Esophagus (tissue), 2 donors: Measurements from ENCODE around the gene PPIE. TPM values are rescaled to one million over a fixed set of nuclear protein-coding genes. Genes with fewer than 3 reads are reported as not detected.
"Not testable (repeated sequence)": the region's sequence is repeated elsewhere in the genome, so short reads cannot be mapped to it uniquely, and the experiment has no call there.

Experiments
- H3K27ac ChIP-seq, 2 donors: one replicate each; pipeline ENCODE4 v1.5.1; 2013; ENCODE audit warnings: low read depth in 2 of 2, mild to moderate bottlenecking in 2 of 2, inconsistent platforms in 1 of 2, low read length in 1 of 2, moderate library complexity in 1 of 2
- H3K27me3 ChIP-seq, 2 donors: one replicate each; pipeline ENCODE4 v1.6.1; 2013; ENCODE audit warnings: low read length in 2 of 2, control low read depth in 1 of 2, mild to moderate bottlenecking in 1 of 2; ENCODE audit not compliant: insufficient read depth in 2 of 2, control insufficient read depth in 1 of 2
- H3K36me3 ChIP-seq, 2 donors: one replicate each; pipeline ENCODE4 v1.6.1; 2013; ENCODE audit warnings: low read length in 1 of 2; ENCODE audit not compliant: control insufficient read depth in 2 of 2, insufficient read depth in 2 of 2
- H3K4me1 ChIP-seq, 2 donors: one replicate each; pipeline ENCODE4 v1.6.1; 2013; ENCODE audit warnings: low read length in 1 of 2; ENCODE audit not compliant: control insufficient read depth in 2 of 2, insufficient read depth in 2 of 2
- H3K4me3 ChIP-seq, 2 donors: one replicate each; pipeline ENCODE4 v1.5.1; 2013; ENCODE audit warnings: low read length in 2 of 2, mild to moderate bottlenecking in 2 of 2, low read depth in 1 of 2, moderate library complexity in 1 of 2
- H3K9me3 ChIP-seq, 2 donors: one replicate each; pipeline ENCODE4 v1.6.1; 2013; ENCODE audit warnings: mild to moderate bottlenecking in 2 of 2, low read depth in 1 of 2, low read length in 1 of 2, moderate library complexity in 1 of 2; ENCODE audit not compliant: control insufficient read depth in 2 of 2, insufficient read depth in 1 of 2
- WGBS, 2 donors: extraction: QIAGEN DNeasy Blood & Tissue Kit; methylation state at CpG; one replicate each; pipeline ENCODE4 v1.1.7; 2013; 5-methylcytosine and 5-hydroxymethylcytosine counted together
- polyA plus RNA-seq, 2 donors: library from polyadenylated mRNA; stranded (reverse); fragments of 200-250 nt; gene quantifications; one replicate each; pipeline ENCODE4 v1.2.3, GENCODE V29; 2013
- donor health status: healthy with polysubstance abuse.
- donor health status: Bipolar disorder and iron deficiency.

PPIE gene
- polyA plus RNA-seq, 2 donors, result 24.7 to 41.3 TPM

DNA sequence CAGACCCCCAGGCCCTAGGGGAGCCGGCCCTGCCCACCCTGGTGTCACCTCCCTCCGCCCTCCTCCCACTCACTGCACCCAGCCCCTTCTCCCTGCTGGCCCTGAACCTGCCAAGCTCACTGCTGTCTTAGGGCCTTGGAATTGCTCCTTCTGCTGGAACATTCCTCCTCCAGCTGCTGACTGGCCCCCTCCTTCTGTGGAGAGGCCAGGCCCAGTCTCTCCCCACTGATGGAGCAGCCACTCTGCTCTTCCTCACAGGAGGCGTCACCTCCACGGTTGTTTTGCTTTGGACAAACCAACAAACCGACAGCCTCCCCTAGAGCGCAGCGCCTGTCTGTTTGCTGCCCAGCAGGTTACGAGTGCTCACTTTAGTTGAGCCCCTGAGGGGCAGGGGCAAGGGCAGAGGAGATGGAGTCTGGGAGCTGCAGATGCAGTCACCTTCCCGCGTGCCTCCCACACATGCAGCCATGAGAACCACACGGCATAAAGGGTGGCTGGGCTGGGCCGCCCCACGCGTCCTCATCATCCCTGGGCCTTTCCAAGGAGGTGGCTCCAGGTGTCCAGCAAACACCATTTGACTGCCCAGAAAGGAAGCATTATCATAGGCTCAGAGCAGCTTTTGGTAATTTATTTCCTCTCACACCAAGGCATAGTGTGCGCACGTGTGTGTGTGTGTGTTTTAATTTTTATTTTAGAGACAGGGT, 23.0 kb downstream of the PPIE start:
- Histone ChIP-seq H3K9me3 (no peaks in the 10 kb centered on the region), H3K27ac (no peak overlapping the region), H3K4me3 (no peak overlapping the region), H3K36me3 (peaks cover 3 to 15% of the 10 kb centered on the region in 2 donors), H3K4me1 (peaks cover 0 to 4% of the 10 kb centered on the region in 2 donors), H3K27me3 (no peaks in the 10 kb centered on the region)
- 76 to 78% methylated on average over 16 of the region's 16 CpGs for WGBS, 2 donors

DNA sequence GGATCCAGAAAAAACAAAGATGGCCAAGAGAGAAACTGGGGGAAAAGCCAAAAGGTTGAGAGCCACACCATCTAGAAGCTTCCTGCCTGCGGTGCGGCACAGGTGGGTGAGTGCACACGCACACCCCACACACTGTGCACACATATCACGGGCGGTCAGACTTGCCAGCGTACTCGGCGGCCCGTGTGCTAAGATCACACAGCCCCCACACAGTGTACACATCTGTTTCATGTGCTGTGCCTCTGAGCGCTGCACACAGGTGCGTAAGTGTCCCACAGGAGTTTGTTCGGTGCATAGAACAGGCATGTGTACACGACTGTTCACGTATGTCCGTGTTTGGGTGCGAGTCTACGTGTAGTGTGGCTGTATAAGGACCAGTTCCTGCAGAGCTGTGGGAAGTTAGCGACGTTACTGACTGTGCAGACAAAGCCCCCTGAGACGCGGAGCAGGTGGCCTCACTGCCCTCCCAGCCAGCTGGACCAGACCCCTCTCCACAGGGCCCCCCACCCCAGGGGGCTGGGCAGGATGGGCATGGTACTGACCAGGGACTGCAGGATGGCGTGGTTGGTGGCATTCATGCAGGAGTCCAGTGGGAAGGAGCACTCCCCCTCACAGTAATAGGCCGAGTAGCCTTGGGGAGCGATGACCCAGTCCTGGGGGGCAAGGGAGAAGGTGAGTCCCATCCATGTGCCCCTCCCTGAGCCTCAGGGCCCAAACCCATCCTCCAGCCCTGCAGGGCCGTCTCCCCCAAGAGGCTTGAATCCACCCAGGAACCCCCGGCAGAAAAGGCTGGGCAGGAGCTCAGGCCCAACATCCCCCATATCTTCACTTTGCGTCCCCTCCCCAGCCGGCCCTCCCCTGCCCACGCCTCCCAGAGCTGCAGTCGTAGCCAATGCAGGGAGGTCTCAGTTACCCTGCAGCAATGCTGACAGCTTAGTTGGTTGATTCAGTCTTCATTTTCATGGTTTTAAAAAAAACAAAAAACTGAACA, 24.2 kb downstream of the PPIE start:
- Histone ChIP-seq H3K4me3 (no peak overlapping the region), H3K36me3 (peaks cover 3 to 11% of the 10 kb centered on the region in 2 donors), H3K9me3 (no peaks in the 10 kb centered on the region), H3K27ac (no peak overlapping the region), H3K27me3 (no peaks in the 10 kb centered on the region), H3K4me1 (peaks cover 0 to 4% of the 10 kb centered on the region in 2 donors)
- 89 to 93% methylated on average over 30 of the region's 30 CpGs for WGBS, 2 donors

DNA sequence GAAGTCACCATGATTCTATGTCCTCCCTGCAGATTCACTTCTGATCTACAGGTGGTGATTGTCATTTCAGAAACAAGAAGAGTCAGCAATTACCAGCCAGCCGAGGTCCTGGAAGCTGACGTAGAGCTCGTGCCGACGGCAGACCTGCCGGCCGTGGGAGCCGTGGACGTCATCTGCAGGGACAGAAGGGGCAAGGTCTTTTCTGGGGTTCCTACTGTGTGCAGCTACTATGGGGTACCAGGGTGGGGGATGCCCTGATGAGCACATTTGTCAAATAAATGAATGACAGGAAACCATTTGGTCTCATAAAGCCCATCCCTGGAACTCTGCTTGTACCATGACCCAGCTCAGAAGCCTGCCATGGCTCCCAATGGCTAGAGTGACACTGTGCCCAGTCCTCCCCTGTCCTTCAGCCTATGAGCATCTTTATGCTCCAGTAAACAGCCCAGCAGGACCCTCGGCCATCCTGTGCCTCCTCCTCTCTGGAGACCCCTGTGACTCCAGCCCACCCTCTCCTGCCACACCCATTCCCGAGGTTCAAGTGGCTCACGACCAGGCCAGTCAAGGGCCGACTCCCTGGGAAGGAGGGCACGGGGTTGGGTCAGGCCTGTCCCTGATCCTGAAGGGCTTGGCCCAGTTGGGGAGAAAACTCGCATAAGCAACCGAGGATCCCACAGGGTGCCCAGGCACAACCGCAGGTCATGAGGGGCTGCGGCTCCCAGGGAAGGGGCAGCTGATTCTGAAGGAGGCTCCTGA, 25.1 kb downstream of the PPIE start:
- H3K4me1 ChIP-seq, H3K36me3 ChIP-seq, H3K9me3 ChIP-seq, H3K27ac ChIP-seq, H3K4me3 ChIP-seq, H3K27me3 ChIP-seq: not testable (repeated sequence)
- 74 to 82% methylated on average over 14 to 15 of the region's 18 CpGs for WGBS, 2 donors

DNA sequence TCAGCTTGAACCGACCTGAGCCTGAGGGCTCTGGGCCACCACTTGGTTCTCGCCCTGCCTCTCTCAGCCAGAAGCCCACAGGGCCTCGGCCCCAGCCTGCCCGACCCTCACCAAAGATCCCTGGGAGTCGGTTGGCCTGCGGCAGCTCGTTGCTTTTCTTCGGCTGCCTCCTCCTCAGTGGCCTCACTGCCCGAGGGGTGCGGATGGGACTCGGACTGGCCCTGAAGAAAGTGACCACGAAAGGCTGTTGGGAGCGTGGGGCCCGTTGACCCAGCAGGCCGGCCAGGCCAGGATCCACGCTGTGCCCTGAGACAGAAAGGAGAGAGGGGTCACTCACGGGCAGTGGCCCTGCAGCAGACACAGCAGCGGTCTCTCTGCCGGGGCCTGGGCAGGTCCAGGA, 25.8 kb downstream of the PPIE start:
- H3K4me1 ChIP-seq, H3K4me3 ChIP-seq, H3K27me3 ChIP-seq, H3K36me3 ChIP-seq, H3K9me3 ChIP-seq, H3K27ac ChIP-seq: not testable (repeated sequence)
- WGBS, 2 donors, result 87 to 90% methylated on average over 7 to 13 of the region's 19 CpGs

DNA sequence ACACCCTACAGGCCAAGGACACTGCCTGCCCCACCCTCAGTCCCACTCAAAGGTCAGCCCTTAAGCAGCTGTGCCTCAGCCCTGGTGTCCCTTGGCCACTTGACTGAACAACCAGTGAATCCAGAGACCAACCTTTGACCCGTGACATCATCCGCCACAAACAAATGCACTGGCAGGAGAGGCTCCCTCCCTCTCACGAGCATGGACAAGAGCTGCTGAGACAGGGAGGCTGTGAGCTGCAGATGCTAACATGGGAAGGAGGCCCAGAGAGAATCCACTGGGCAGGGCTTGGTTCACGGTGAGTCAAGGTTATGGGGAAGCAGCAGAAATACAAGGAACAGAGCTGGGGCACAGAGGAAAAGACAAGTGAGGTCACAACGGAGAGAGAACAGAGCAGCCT, 27.8 kb downstream of the PPIE start:
- 52 to 67% methylated on average over 1 of the region's 5 CpGs for WGBS, 2 donors
- H3K27ac ChIP-seq, result not testable (repeated sequence)

DNA sequence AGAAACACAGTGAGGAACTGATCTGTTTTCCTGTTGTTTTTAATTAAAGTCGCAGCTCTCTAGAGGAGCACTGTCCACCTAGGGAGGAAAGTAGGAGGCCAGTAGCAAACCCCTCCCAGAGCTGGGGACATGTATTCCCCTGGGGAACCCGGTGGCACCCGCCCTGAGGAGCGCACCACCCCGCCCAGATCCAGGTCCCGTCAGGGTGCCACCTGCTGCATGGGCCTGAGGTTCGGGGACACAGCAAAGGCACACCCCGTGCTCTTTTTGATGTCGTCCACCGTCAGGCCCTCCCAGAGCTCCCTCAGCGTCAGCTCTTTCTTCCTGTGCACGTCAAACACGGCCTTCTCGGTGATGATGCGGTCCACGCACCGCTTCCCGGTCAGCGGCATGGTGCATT, 30.8 kb downstream of the PPIE start:
- WGBS, 2 donors, result 85 to 88% methylated on average over 17 to 18 of the region's 19 CpGs

More for the DNA sequence above, 27.8 kb downstream of the PPIE start:
- not testable (repeated sequence) for H3K9me3 ChIP-seq, H3K36me3 ChIP-seq, H3K27me3 ChIP-seq, H3K4me1 ChIP-seq, H3K4me3 ChIP-seq

DNA sequence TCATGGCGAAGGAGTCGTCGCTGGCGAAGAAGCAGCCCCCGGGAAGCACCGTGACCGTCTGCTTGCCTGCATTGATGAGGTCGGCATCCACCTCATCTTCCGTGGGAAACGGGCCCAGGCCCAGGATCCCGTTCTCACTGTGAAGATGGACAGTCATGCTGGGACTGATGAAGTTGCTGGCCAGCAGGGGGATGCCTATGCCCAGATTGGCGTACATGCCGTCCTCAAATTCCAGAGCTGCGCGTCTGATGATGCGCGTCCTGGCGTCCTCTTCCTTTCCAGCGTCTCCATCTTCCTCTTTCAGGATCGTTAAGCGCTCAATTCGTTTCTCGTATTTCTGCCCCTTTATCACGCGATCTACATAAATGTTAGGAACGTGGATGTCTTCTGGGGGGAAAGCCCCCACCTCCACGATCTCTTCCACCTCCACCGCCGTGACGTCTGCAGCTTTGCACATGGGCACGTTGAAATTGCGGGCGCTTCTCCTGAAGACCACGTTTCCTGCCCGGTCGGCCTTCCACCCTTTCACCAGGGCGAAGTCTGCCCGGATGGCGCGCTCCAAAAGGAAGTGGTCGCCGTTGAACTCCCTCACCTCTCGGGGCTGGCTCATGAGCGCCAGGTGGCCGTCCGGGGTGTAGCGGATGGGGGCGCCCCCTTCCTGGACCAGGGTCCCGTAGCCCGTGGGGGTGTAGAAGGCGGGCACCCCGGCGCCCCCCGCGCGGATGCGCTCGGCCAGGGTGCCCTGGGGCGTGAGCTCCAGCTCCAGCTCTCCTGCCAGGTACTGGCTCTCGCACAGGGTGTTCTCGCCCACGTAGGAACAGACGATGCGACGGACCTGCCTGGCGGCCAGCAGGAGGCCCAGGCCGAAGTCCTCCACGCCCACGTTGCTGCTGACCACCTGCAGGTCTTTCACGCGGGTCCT, 31.7 kb downstream of the PPIE start:
- 8 to 24% methylated on average over 19 to 21 of the region's 71 CpGs for WGBS, 2 donors
- H3K27me3 ChIP-seq, H3K4me3 ChIP-seq: not testable (repeated sequence)

More for the DNA sequence above, 30.8 kb downstream of the PPIE start:
- not testable (repeated sequence) for H3K4me1 ChIP-seq, H3K27ac ChIP-seq, H3K27me3 ChIP-seq, H3K36me3 ChIP-seq, H3K4me3 ChIP-seq, H3K9me3 ChIP-seq

DNA sequence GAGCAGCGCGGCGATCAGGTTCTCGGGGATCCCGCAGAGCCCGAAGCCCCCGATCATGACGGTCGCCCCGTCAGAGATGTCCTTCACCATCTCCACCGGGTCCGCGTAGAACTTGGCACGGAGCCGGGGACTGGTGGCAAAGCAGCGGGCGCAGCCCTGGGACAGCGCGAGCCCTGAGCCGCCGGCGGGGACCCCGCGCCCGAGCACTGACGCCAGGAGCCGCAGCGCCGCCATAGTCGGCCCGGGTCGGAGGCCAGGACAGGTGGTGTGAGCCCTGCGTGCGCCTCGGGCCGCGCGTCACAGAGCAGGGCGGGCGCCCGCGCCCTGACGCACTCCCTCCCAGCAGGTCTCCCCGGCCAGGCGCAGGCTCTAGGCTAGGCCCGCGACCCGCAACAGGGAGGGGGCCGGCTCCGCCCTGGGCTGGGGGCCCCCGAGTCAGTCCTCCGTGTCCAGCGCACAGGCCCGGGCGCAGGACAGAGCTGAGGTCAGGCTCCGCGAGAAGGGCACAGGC, 32.4 kb downstream of the PPIE start, which contains the start of gene OXCT2:
TSS of gene OXCT2 (minus strand) at position 327 of the 511 bp plus-strand sequence. CDS start at position 234, 93 bp downstream.
- H3K9me3 ChIP-seq, H3K4me3 ChIP-seq, H3K27ac ChIP-seq, H3K27me3 ChIP-seq, H3K4me1 ChIP-seq, H3K36me3 ChIP-seq: not testable (repeated sequence)
- WGBS, 2 donors, result 7 to 8% methylated on average over 18 to 51 of the region's 57 CpGs

More for the DNA sequence above, 31.7 kb downstream of the PPIE start:
- not testable (repeated sequence) for H3K4me1 ChIP-seq, H3K36me3 ChIP-seq, H3K27ac ChIP-seq, H3K9me3 ChIP-seq
